Kidney glomerular epithelial cell (primary cell): ENCODE data around the gene METTL25B.
A peak's percentile ranks its signal among the peaks of the same experiment; 100 is the strongest.

Experiments used
- DNase-seq: peaks from one replicate; lab custom pipeline; 2025; lab: John Stamatoyannopoulos, UW

Gene METTL25B

DNA sequence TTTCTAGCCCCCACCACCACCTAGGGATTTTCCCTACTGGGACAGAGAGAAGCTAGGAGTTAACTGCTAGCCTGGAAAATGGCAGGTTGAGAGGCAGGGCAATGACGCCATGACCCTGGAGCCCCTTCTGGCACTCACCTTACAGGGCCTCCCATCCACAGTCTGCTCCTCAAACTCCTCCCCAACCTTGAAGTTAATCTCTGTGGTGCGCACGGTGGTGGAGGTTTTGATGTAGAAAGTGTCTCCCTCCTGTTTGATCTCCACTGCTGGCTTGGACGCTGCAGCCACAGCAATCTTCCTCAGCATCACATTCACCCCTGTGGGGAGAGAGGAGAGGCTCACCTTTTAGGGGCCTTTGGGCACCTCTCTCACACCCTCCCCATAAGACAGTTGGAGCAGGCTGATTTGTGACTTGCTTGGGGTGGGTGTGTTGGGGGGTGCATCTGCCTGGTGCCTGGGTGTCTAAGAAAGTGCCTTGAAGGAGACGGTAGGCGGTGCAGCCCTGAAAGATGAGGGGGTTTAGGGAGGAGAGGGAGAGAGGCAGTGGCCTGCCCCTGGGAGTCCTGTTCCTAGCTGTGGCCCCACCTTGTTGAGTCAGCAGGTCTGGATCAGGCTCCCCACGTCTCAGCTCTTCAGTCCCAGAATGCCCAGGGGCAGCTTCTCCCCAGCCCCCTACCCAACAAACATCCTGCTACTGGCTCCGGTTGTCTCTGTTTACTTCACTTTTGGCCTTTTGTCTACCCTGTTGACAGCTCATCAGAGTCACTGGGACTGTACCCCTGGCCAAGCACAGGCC is 27.3 kb upstream of the METTL25B start:
- no peak for DNase-seq

DNA sequence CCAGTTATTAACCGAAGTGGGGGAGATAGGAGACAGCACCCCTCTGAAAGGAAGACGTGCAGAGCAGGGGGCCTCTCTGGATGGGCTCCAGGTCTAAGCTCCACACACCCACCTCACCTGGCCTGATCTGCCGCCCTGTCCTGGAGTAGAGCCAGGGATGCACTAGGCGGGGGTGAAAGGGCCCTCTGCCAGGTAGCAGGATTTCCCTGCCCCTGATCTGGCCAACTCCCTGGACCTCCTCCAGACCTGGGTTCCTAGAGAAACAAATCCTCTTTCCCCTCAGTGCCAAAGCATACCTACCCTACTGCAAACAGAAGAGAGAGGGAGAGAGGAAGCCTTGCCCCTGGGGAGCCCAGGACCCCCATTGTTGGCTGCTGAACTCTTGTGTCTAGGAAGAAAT is 24.9 kb upstream of the METTL25B start:
- no peak for DNase-seq

DNA sequence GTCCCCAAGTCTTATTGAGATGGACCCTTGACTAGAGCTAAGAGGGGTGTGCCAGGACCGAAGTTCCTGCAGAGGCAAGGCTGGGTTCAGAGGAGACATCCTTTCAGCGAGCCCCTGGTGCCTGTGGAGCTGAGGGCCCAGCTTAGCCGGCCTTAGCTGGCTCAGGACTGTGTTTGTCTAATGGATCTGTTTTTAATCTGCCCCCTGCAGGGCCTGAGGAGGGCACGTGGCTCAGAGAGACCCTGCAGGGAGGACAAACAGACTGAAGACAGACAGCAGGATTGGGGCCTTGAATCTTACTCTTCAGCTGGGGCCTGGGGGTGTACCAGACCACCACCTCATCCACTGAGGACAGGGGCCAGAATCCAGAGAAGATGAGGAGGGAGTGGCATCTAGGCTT is 24.5 kb upstream of the METTL25B start:
- no peak for DNase-seq

DNA sequence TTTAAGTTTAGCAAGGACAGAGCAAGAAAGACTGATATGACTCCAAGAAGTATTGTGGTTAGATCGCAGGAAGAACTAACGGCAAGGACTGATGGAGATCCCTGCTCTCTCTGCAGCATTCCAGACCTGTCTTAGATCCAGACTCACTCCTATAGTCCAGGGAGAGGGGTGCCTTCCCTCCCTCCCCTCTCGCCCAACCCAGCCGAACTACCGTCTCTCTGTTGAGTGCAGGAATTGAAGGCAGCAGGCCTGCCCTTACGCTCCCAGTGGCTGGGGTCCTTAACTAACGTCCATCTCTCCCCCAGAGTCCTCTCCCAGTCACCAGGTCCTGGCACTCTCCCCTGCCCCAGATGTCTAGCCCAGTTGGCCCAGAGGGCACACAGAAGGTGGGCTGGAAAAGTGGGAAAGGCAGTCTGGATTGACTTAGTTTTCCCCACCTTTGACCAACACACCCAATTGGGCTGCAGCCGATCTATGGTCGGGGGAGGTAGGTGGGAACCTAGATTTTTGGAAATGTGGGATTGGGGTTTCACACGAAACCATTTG is 24.0 kb upstream of the METTL25B start:
- DNase-seq = no peak

DNA sequence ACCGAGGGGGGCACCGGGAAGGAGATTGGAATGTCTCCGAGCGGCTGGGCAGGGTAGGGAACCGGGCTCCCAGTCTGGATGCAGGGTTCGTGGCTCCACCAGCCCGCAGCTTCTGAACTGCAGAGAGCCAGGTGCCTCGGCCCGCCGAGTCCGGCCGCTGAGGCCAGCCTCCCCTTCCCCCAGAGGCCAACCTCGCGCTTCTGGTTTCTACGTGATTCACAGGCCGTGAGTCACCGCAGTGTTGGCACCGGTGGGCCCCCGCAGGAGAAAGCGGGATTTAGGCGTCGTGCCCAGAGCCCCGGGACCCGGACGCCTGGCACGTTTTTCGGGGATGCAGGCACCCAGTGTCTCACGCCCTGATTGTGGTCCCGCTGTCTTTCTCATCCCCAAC is 23.3 kb upstream of the METTL25B start:
- no peak for DNase-seq

DNA sequence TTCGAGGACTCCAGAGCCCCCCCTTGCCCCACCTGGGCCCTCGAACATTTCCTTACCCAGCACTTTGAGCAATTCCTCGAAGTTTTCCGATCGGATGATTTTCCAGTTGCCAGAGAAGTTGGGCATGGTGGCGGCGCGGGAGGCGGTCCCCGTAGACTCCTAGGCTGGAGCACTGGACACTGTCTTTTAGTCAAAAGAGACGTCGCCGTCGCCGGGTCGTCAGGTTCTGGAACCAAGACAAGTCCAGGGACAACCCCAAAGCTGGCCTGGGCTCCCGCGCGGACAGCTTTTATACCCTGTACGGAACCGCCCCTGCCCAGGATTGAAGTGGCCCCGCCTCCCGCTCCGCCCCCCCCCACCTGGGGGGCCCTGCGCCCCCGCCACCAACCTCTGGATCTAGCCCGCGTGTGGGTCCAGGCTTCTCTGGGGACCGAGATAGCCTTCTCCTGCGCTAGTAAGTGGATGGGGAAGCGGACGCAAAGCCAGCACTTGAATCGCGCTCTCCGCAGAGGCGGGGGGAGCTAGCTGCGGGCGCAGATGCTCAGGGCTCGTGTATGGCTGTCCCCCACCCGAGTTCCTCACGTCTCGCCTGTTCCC is 22.9 kb upstream of the METTL25B start, which contains the start of gene CRABP2:
TSS of gene CRABP2 (minus strand) at position 263 of the 597 bp plus-strand sequence. CDS start at position 126, 137 bp downstream.
- peak; percentile 41 for DNase-seq

DNA sequence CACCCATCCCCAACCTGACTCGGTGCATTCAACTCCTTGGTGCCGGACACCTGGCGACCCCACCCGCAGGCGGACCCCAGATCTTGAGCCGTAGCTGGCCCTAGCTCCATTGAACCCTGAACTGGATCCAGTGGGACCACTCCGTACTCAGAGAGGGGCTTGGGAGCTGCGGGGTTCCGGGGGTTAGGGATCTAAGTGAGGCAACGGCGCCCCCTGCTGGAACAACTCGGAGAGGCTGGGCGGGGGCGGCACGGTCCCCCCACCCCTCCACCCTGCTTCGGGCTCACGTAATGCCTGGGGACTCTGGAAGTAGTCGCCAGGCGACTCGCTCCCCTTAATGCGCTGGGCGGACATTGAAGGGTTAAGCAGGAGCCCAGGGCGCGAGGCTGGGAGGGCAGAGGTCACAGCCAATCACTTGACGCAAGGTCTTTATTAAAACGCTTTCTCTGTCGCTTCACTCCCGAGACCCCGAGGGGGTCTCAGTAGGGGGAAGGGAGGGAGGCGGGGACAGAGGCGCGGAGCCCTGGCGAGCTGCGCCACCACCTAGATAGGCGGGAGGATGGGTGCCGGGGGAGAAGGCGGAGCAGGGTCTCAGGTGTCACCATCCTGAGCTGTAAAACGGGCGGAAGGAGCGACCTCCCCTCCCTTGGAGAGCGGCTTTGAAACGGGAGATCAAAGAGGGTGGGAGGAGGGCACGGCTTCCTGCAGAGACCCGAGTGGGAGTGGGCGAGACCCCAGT is 22.2 kb upstream of the METTL25B start:
- no peak for DNase-seq

DNA sequence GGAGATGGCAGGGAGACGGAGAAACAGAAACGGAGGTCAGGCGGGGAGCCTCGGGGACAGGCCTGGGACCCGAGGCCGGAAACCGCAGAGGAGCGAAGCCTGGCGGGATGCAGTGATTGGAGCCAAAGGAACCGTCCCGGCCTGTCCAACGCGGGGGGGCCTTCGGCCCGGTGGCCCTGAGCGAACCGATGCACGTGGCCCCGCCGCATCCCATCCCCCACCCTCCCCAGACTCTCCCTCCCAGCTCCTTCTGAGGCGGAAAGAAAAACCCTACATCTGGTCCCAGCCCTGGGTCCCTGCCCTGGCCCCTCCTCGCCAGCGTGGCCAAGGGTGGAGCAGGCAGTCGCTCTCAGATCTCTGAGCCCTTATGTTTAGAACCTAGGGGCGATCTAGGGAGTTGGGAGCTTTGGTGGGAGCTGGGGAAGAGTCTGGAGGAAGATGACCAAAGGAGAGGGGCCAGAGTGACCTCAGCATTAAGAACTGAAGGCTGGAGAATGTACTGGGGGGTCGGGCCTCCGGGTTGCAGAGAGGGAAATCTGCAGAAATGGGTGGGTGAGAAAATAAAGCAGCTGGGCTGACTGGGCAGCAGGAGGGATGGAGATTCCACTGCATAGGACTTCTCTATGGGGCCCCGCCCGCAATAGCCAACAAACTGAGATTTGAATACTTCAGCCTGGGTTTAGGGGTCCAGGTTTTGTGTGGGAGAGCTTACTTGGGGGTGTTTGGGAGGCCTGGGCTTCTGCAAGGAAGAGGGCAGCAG is 21.4 kb upstream of the METTL25B start:
- DNase-seq = no peak

DNA sequence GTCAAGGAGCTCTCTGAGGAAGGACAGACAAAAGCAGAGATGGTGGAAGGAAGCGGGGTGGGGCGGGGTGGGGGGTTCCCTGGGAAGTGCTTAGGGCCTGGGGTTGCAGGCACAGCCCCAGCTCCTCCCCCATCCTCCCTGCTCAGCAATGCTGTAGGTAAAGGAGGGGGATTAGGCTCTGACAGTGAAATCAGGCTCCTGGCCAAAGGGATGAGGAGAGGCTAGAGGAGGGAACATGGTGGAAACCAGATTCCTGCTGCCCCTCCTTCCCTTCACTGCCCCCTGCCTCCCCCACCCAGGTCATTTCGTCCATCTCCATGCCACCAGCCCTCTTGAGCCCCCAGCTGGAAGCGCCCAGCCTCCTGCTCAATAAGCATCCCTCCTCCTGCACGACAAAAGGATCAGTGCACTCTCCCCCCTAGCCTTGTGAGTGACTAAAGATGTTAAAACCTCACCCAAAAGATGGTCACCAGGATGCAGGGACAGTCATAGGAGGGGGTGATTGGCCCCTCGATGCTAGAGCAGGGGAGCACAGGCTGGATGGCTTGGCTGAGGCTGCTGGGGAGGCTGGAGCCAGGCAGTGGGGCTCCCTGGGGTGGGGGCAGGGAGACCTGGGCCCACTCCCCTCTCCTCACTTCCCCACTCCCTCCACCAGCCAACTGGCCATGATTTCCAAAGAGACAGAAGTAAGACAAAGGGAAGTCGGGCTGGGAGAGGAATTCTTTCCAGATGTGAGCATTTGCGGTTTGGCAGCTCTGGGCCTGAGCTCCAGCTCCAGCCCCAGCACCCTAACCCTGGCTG is 20.7 kb upstream of the METTL25B start:
- no peak for DNase-seq

DNA sequence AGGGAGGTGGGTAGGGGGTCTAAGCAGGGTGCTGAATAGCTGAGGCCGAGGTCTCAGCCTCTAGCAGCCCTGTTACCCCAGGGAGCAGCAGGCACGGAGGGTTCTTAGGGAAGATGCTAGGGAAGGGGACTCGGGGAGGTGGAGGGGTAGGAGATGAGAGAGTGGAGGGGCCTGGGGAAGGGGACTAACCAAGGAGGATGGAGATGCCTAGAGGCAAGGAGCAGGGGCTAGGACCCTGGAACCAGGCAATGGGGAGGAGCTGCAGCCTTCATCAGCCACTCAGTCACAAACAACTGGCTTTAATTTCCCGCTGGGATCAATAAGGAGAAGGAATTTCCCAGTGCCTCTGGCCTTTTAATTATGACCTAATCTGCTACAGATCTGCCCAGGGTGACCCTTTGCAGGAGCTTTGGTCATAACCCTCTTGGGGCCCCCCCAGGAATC is 20.0 kb upstream of the METTL25B start:
- DNase-seq = no peak

DNA sequence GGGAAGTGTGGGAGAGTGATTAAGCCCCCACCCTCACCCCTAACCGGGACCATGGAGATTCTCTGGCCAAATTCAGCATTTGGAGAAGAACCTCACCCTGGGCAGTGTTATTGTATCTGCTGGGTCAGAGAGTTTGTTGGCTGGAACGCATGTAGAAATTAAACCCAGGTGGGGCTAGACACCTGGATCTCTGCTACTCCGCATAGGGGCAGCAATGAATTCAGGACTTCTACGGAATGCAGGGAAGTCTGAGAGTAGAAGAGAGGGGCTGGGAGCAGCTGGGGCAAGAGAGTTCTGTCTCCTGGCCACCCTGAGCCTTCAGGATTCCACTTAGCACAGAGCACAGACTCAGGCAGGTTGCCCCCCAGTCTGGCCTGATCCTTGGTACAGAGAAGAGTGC is 19.2 kb upstream of the METTL25B start:
- no peak for DNase-seq

DNA sequence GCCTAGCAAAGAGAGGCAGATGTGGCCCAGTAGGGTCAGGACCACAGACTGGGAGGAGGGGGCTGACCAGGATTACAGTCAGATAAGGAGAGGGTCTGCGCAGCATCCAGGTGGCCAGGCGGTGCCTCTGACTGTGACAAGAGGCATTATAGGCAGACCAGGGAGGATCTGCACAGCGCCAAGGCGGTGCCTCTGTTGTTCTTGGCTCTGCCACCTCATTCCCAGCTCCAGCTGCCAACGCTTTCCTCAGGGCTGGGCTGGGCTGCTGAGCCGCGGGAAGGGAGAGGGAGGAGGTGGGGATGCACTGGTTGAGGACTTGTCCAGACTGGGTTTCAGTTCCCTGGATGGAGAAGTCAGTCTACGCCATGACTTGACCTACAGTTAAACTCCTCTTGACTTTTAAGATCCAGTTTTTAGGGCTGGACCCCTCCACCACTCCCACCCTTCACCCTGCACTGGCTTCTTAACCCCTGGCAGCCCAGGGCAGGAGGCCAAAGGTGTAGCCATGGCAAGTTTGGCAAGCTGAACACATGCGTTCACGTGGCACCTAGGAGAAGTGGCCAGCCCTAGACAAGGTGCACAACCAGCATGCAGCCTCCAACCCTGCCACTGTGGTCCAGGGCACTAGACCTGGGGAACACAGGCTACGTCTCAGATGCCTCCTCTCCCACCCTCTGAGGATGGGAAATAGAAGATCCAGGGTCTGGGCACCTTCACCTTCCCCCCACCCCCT is 18.3 kb upstream of the METTL25B start:
- DNase-seq = peak; percentile 37

DNA sequence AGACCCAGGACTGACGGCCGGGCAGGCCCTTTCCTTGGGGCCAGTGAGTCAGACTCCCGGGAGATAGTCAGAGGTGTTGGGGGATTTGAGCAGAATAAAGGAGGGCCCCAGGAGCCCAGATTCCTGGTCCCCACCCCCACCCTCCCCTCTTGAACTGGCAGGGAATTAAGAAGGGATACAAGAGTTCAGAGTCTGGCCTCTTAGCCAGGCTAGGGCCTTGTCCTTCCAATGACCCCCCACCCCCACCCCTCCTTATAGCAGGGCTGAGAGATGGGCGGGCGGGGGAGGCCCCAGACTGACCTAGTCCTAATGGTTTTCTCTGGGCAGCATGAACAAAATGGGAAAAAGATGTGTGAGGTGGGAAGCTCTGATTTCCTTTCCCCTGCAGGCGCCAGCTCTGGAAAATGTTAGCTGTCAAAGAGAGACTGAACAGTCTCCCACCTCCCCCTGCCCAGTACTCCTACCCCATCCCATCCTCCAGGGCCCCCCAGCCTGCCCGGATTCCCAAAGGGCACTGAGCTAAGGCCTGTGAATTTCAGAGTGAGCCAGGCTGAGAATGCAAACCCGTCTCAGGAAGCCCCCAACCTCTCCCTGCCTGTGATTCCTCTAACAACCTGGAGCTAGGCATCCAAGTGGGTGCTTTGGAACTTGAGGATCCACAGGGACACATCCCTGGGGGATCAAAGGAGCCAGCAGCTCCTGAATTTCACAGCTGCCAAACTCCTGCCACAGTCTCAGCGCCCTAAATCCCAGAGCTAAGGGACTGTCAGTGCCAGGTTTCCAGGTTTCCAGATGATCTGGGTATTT is 17.1 kb upstream of the METTL25B start:
- DNase-seq = no peak

DNA sequence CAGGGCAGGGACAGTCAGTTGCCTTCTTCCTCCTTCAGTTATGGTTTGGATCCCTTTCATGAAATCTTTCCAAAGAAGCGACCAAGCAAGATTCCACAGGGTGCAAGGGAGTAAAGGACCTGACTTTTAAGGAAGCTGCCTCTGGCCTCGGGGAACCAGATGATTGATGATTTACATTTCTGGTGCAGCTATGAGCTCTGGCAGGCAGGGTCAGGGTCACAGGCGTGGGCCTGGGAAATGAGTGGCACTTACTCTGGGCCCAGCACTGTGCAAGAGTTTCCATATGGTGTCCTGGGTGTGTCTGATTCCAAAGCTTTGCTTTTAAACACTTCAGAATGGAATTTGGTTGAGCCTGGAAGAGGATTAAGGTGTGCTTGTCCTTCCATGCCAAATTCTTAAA is 15.6 kb upstream of the METTL25B start:
- no peak for DNase-seq

DNA sequence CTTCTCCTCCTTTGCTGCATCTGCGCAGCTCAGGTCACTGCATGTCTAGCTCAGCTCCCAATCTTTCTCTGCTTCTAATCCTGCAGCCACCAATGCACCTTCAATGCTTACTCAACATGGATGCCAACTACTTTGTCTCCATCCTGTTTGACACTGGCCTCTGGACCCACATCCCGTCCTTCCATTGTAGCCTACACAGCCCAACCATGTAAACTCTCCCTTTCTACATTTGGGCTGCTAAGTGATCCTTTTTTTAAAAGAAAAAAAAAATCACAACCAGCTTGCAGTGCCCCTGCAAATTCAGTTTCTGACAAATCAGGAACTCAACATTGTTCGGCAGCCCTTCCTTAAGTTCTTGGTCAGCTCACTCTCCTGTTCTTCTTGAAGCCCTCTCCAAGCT is 13.4 kb upstream of the METTL25B start:
- DNase-seq = no peak

DNA sequence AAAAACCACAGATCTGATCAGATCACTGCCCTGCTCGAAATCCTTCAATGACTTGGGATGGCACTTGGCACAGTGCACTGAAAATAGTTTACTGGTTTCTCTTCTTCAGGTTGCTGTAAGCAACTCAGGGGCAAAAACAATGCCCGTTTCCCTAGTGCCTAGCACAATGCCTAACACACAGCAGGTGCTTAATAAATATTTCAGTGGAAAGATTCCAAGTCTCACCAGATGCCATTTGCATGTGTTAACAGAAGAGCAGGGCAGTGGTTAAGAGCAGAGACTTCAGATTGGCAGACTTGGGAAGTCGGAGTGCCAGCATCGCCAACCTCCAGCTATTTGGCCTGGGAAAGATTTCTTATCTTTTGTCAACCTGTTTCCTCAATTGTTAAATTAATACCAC is 10.9 kb upstream of the METTL25B start:
- no peak for DNase-seq

DNA sequence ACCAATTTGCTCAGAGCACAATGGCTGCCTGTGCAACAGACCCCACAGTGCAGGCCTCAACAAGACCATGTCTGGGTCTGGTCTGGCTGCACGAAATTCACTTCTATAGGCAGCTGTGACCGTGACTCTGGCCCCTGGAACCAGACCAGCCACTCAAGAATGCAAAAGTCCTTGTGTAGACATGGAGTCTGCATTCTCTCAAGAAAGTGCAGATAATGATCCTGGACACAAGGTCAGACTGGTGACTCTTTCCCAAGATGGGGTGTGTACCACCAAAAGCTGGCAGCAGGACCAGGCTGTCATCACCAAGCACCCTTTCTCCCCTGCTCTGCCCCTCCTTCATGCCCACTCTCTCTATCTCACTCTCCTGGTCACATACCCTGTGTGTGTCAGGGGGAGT is 7.1 kb upstream of the METTL25B start:
- DNase-seq = no peak

DNA sequence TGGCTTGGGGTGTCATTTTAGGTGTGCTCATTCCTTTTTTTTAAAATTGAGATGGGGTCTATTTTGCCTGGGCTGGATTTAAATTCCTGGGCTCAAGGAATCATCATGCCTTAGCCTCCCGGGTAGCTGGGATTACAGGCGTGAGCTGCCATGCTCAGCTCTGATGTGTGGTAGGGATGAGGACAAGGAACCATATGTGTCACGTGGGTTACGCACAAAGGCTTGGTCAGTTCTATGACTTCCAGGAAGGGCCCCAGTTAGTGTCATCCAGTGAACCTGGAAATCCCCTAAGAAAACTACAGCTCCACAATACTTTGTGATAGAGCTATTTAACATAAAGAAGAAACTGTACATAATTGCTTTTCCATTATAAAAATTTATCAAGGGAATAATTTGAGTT is 6.7 kb upstream of the METTL25B start:
- DNase-seq = no peak

DNA sequence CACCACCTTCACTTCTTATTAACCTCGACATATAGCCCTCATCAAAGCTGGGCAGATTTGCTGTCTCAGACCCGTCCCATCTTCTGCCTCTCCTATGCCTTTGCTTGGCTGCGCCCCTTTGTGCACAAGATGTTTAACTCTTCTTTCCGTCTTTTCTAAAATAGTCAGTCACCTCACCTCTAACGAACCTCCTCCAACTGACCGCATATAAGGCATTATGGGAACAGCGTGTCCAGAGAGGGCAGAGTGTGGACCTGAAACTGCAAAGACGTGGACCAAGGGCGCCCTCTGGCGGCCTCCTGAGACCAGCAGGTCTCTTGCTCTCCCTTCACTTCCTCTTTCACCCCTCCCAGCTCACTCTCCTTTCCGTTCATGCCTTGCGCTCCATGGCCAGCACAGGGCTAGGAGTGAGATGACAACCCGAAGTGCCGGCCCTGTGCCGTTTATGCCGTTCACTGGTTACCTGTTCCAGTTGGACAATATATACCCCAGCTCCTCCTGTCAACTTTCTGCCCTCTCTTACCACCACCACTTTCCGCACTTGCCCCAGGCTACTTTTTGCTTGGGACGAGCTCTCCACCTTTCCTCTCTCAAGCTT is 2.5 kb upstream of the METTL25B start:
- DNase-seq = peak; percentile 83
